Common myeloid progenitor, CD34-positive (primary cell): ENCODE results near the gene ATRX.

Experiments
- CTCF ChIA-PET: fragments of 350-600 bp; sonication (Branson Sonifier 250); formaldehyde crosslinking; loops from one replicate; lab custom pipeline; 2021; ENCODE audit warnings: antibody characterized with exemption; lab: Charles Lee
- POLR2A ChIA-PET: fragments of 350-600 bp; sonication (Branson Sonifier 250); formaldehyde crosslinking; loops from one replicate; lab custom pipeline; 2021; ENCODE audit warnings: antibody characterized with exemption; lab: Charles Lee
- DNase-seq, 3 donors: peaks; one replicate each; pipeline versions ENCODE4 v3.0.0 to v3.0.0-alpha.2; 2013
- H3K27ac ChIP-seq, 2 experiments: 1 replicate in 1 of 2; 2 replicates in 1 of 2; pipeline ENCODE4 v1.7.0; 2013; ENCODE audit warnings: inconsistent platforms in 2 of 2, low read length in 2 of 2, mild to moderate bottlenecking in 2 of 2, low read depth in 1 of 2, moderate library complexity in 1 of 2; ENCODE audit not compliant: severe bottlenecking in 2 of 2, insufficient read depth in 1 of 2, poor library complexity in 1 of 2
- H3K27me3 ChIP-seq, 5 experiments: replicated peaks in 2 of 5; 1 replicate in 3 of 5; 2 replicates in 2 of 5; pipeline versions ENCODE4 v1.6.1 to v1.7.0; 2013; ENCODE audit warnings: low read length in 4 of 5, mild to moderate bottlenecking in 2 of 5, moderate library complexity in 2 of 5, inconsistent platforms in 1 of 5; ENCODE audit not compliant: insufficient read depth in 5 of 5, control insufficient read depth in 4 of 5
- H3K36me3 ChIP-seq, 4 experiments: 1 replicate in 2 of 4; 2 replicates in 2 of 4; pipeline versions ENCODE4 v1.6.1 to v1.7.0; 2013; ENCODE audit warnings: low read length in 3 of 4, control low read depth in 1 of 4, mild to moderate bottlenecking in 1 of 4; ENCODE audit not compliant: control insufficient read depth in 4 of 4, insufficient read depth in 4 of 4
- H3K4me1 ChIP-seq, 4 experiments: 1 replicate in 3 of 4; 2 replicates in 1 of 4; pipeline versions ENCODE4 v1.6.1 to v1.7.1; 2013; ENCODE audit warnings: low read length in 3 of 4, mild to moderate bottlenecking in 3 of 4, control low read depth in 1 of 4, inconsistent platforms in 1 of 4, moderate library complexity in 1 of 4; ENCODE audit not compliant: control insufficient read depth in 4 of 4, insufficient read depth in 4 of 4; ENCODE audit errors: control extremely low read depth in 1 of 4
- H3K4me3 ChIP-seq, 7 experiments: 1 replicate in 4 of 7; 2 replicates in 3 of 7; pipeline versions ENCODE4 v1.5.1 to v1.7.0; 2013; ENCODE audit warnings: mild to moderate bottlenecking in 7 of 7, low read length in 6 of 7, moderate library complexity in 6 of 7, inconsistent platforms in 2 of 7, low read depth in 2 of 7, control low read depth in 1 of 7; ENCODE audit not compliant: insufficient read depth in 4 of 7, control insufficient read depth in 1 of 7; ENCODE audit errors: extremely low read depth in 1 of 7
- H3K9me3 ChIP-seq, 5 experiments: 1 replicate in 4 of 5; 2 replicates in 1 of 5; pipeline versions ENCODE4 v1.6.1 to v1.7.1; 2013; ENCODE audit warnings: low read length in 4 of 5, mild to moderate bottlenecking in 2 of 5, inconsistent platforms in 1 of 5, low read depth in 1 of 5, moderate library complexity in 1 of 5; ENCODE audit not compliant: control insufficient read depth in 4 of 5, insufficient read depth in 2 of 5; ENCODE audit errors: control extremely low read depth in 1 of 5
- WGBS: methylation state at CpG from one replicate; pipeline ENCODE4 v1.1.5; 2013; ENCODE audit not compliant: insufficient coverage; 5-methylcytosine and 5-hydroxymethylcytosine counted together

The ATRX gene

DNA sequence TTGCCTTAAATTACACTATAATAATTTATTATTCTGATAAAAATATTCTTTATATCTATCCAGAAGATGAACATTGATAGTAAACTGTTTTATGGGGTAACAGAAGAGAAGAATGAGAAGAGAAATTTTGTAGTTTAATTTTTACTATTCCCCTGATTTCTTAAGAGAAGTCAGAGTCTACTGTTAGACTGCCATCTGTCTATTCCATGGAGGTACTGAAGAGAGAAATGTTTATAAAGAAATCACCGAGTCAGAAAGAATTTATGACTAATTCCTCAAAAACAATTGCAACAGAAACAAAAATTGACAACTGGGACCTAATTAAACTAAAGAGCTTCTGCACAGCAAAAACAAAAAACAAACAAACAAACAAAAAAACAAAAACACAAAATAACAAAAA lies 188.9 kb downstream of the ATRX start:
- Histone ChIP-seq H3K36me3 (peaks cover 2 to 35% (median 5%) of the 10 kb centered on the region in 4 experiments), H3K4me3 (no peak overlapping the region), H3K9me3 (no peaks in the 10 kb centered on the region), H3K4me1 (no peaks in the 10 kb centered on the region), H3K27ac (no peak overlapping the region), H3K27me3 (no peaks in the 10 kb centered on the region)
- no CpG with 5 or more reads among the region's 1 CpG for WGBS
- ChIA-PET CTCF (no interaction called here), POLR2A (no interaction called here)
- DNase-seq: peak in 2 of 3 donors; percentile 23 to 33

DNA sequence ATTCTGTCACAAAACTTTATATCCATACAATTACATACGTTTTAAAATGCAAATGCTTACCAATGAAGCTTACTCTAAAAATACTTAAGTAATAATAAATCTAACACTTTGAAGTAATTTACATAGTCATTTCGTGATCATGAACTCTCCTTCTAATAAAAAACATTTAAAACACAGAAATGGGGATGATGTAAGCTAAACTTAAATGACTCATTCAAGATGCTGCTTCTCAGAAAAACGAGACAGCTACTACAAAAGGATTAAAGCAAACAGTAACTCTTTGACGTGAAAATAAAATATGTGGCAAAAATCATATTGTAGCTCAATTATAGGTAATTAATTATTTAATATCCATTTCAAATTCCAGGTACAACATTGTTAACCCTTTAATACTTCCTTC lies 190.2 kb downstream of the ATRX start:
- DNase-seq: no peak
- ChIA-PET CTCF (interaction anchor here (1.0 kb wide), 1 partner anchor 17 kb away, joined by 5 read pairs; no protein-coding TSS in a partner anchor), POLR2A (no interaction called here)
- H3K36me3 ChIP-seq: peaks cover 2 to 35% (median 5%) of the 10 kb centered on the region in 4 experiments
- no peak overlapping the region for H3K27ac ChIP-seq
- no peak overlapping the region for H3K4me3 ChIP-seq
- H3K9me3 ChIP-seq: no peaks in the 10 kb centered on the region
- WGBS: no CpG with 5 or more reads among the region's 4 CpGs
- H3K27me3 ChIP-seq: no peaks in the 10 kb centered on the region
- H3K4me1 ChIP-seq: no peaks in the 10 kb centered on the region

DNA sequence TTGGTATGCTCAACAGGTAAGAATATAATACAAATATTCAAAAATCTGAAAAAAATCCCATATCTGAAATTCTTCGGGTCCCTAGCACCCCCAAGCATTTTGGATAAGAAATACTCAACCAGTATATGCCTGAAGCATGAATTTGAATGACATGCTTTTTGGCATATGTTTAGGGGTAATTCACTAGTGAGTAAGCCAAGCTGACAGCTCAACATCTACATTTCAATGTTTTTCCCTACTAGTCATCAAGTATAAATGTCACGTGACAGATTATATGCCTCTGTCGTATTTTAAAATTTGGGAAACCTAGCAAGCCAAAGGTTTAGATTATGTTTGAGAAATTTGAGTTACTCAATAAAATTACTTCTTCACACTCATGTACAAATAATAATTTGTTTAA lies 213.7 kb downstream of the ATRX start:
- CTCF ChIA-PET: no interaction called here
- H3K4me1 ChIP-seq: no peaks in the 10 kb centered on the region
- no peak overlapping the region for H3K27ac ChIP-seq
- no peak for DNase-seq
- peaks cover 0 to 16% (median 4%) of the 10 kb centered on the region in 4 experiments for H3K36me3 ChIP-seq
- WGBS: no CpG with 5 or more reads among the region's 3 CpGs
- POLR2A ChIA-PET: no interaction called here
- H3K27me3 ChIP-seq: no peaks in the 10 kb centered on the region
- H3K9me3 ChIP-seq: peaks cover 0 to 2% (median 0%) of the 10 kb centered on the region in 5 experiments
- H3K4me3 ChIP-seq: no peak overlapping the region

DNA sequence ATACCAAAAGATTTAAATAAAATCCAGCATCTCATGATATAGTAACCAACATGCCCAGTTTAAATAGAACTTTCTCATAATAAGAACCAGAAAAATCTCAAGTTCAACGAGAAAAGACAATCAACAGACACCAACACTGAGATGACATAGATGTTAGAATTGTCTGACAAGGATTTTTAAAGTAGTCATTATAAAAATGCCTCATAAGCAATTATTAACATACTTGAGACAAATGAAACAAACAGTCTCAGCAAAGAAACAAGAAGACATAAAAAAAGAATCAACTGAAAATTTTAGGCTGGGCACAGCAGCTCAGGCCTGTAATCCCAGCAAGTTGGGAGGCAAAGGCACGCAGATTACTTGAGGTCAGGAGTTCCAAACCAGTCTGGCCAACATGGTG lies 220.7 kb downstream of the ATRX start:
- POLR2A ChIA-PET: no interaction called here
- Histone ChIP-seq H3K27me3 (no peaks in the 10 kb centered on the region), H3K4me1 (no peaks in the 10 kb centered on the region), H3K4me3 (no peak overlapping the region), H3K36me3 (peaks cover 0 to 30% (median 4%) of the 10 kb centered on the region in 4 experiments), H3K27ac (no peak overlapping the region), H3K9me3 (peaks cover 2 to 5% (median 3%) of the 10 kb centered on the region in 5 experiments)
- no CpG with 5 or more reads among the region's 2 CpGs for WGBS
- no peak for DNase-seq
- CTCF ChIA-PET: no interaction called here

DNA sequence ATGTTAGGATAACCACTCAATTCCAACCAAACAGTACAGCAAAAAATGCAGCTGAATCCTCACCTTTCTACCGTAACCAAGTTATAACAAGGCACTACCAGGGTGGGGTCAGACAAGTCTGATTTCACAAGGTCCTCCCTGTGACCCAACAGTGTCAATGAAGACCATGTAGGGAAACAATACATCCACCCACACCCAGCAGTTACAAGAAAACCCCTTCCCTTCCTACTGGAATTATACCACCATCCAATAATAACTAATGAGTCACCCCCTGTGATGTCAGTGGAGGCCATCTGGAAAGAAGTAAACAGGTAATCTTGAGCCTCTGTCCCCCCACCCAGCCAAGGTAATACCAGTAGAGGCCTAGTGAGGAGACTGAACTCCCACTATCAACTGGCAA lies 221.2 kb downstream of the ATRX start:
- peaks cover 2 to 5% (median 3%) of the 10 kb centered on the region in 5 experiments for H3K9me3 ChIP-seq
- ChIA-PET CTCF (no interaction called here), POLR2A (no interaction called here)
- H3K27me3 ChIP-seq: no peaks in the 10 kb centered on the region
- H3K4me3 ChIP-seq: no peak overlapping the region
- H3K27ac ChIP-seq: no peak overlapping the region
- H3K4me1 ChIP-seq: no peaks in the 10 kb centered on the region
- peaks cover 0 to 30% (median 4%) of the 10 kb centered on the region in 4 experiments for H3K36me3 ChIP-seq
- WGBS: 75% methylated on average over 1 of the region's 1 CpG
- no peak for DNase-seq

DNA sequence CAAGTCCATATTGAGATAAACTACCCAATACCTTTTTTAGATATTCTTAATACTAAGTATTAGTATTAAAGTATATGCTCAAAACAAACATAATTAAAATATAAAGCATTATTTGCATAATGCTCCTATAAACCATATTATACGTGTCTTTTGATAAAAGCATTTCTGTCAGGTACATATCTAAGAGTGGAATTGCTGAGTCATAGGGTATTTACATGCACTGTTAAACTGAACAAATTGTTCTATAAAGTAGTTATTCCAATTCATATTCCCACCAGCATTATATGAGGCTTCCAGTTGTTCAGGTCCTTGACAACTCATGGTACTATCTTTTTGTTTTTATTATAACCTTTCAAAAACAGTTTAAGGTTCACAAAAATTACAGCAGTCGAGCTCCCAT lies 224.6 kb downstream of the ATRX start:
- ChIA-PET POLR2A (no interaction called here), CTCF (interaction anchor here (1.4 kb wide), 1 partner anchor 15 kb away, joined by 3 read pairs; no protein-coding TSS in a partner anchor)
- no CpG with 5 or more reads among the region's 2 CpGs for WGBS
- peaks cover 0 to 3% (median under 1%) of the 10 kb centered on the region in 5 experiments for H3K9me3 ChIP-seq
- no peak overlapping the region for H3K4me3 ChIP-seq
- peaks cover 0 to 31% (median 3%) of the 10 kb centered on the region in 4 experiments for H3K36me3 ChIP-seq
- no peak for DNase-seq
- H3K27ac ChIP-seq: no peak overlapping the region
- no peaks in the 10 kb centered on the region for H3K27me3 ChIP-seq
- H3K4me1 ChIP-seq: no peaks in the 10 kb centered on the region

DNA sequence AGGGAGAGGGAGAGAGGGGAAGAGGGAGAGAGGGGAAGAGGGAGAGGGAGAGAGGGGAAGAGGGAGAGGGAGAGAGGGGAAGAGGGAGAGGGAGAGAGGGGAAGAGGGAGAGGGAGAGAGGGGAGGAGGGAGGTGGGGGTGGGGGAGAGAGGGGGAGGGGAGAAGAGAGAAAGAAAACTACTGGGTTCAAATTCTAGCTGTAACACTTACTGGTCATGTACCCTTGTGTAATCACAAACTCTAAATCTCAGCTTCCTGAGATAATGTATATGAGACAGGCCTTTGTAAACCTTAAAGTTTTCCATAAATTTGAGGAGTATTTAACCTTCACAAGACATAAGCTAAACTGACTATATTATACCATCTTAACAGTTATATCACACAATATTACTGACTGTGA lies 229.7 kb downstream of the ATRX start:
- no peak overlapping the region for H3K27ac ChIP-seq
- POLR2A ChIA-PET: no interaction called here

More for the DNA sequence above, 229.7 kb downstream of the ATRX start:
- no peaks in the 10 kb centered on the region for H3K9me3 ChIP-seq
- peaks cover 0 to 10% (median 0%) of the 10 kb centered on the region in 4 experiments for H3K36me3 ChIP-seq
- H3K27me3 ChIP-seq: no peaks in the 10 kb centered on the region
- no peak for DNase-seq
- no peaks in the 10 kb centered on the region for H3K4me1 ChIP-seq
- H3K4me3 ChIP-seq: no peak overlapping the region
- CTCF ChIA-PET: no interaction called here
